Vagina (tissue), 2 donors: Measurements from ENCODE around the gene DNAAF8. TPM values are rescaled to one million over a fixed set of nuclear protein-coding genes. Genes with fewer than 3 reads are reported as not detected.

Experiments
- DNase-seq, 2 donors: peaks; one replicate each; pipeline ENCODE4 v3.0.0-alpha.2; 2017; ENCODE audit errors: extremely low spot score in 2 of 2
- H3K27ac ChIP-seq: fragments of 200-600 bp; sonication (generic); one replicate; pipeline ENCODE4 v1.5.1; 2019
- H3K27me3 ChIP-seq: fragments of 200-600 bp; sonication (generic); one replicate; pipeline ENCODE4 v1.5.1; 2019
- H3K36me3 ChIP-seq, 2 donors: fragments of 200-600 bp; sonication (generic); one replicate each; pipeline ENCODE4 v1.5.1; 2017 to 2019
- H3K4me1 ChIP-seq: fragments of 200-600 bp; sonication (generic); one replicate; pipeline ENCODE4 v1.5.1; 2019
- H3K4me3 ChIP-seq, 2 donors: fragments of 200-600 bp; sonication (generic); 1 replicate in 1 of 2; 2 replicates in 1 of 2; pipeline ENCODE4 v1.5.1; 2016 to 2019
- H3K9me3 ChIP-seq: fragments of 200-600 bp; sonication (generic); one replicate; pipeline ENCODE4 v1.5.1; 2019
- CTCF ChIP-seq, 3 experiments: fragments of 450-650 bp in 2 of 3; fragments of 200-600 bp in 1 of 3; sonication (generic) in 1 of 3; IDR thresholded peaks; one replicate each; pipeline ENCODE4 v1.5.1; 2017 to 2019; ENCODE audit warnings: antibody characterized with exemption in 3 of 3, mild to moderate bottlenecking in 2 of 3, moderate library complexity in 2 of 3
- POLR2A ChIP-seq, 2 donors: fragments of 450-650 bp; IDR thresholded peaks; one replicate each; pipeline ENCODE4 v1.6.1; 2017; ENCODE audit warnings: antibody characterized with exemption in 2 of 2, mild to moderate bottlenecking in 2 of 2, moderate library complexity in 2 of 2
- POLR2AphosphoS5 ChIP-seq, 2 donors: sonication (generic); formaldehyde crosslinking; IDR thresholded peaks; one replicate each; pipeline ENCODE4 v1.9.0; 2017; ENCODE audit warnings: antibody characterized with exemption in 2 of 2, mild to moderate bottlenecking in 2 of 2, low read depth in 1 of 2; ENCODE audit not compliant: insufficient read depth in 1 of 2
- intact Hi-C: fragments of 100-400 bp; cut with DNase I; formaldehyde crosslinking; loops from one replicate; pipeline ENCODE4 v1.15.1; 2023
- total RNA-seq: library from RNA; depleted of rRNA; stranded (reverse); fragments of >200 nt; gene quantifications from one replicate; pipeline ENCODE4 v1.2.3, GENCODE V29; 2016

Gene DNAAF8
- total RNA-seq, 1 donor from 2014 or later, result not detected

DNA sequence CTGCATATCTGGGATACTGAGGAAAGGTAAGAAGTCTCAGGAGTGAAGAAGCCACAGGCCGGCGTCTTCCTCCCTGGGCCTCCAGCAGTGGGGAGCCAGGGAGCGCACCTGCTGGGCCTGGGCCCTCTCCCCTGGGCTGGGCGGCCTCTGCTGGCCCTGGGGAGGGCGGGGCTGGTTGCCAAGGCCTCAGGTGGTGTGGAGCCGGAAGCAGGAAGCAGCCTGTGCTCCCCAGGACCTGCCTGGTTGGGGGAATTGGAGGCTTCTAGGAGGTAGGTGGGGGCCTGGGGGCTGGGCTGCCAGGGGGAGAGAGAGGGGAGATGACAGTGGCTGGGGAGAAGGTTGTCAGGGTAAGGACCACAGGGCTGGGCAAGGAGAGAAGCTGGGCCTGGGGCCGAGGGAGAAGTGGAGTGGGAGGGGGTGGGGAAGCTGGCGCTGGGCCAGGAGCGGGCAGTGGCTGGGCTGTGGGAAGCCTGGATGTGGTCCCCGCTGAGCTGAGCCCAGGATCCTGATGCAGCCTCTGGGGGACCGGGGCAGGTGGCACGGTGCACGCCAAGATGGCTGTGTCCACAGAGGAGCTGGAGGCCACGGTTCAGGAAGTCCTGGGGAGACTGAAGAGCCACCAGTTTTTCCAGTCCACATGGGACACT is 61.0 kb downstream of the DNAAF8 start, which contains the start of gene SMIM22:
SMIM22 (plus strand) TSS at position 189 of the 647 bp plus-strand sequence; CDS start at position 555, 366 bp downstream.
- Histone ChIP-seq H3K27me3 (no peaks in the 10 kb centered on the region), H3K4me3 (no peak within 1 kb of the TSS), H3K36me3 (peaks cover 0 to 9% of the 10 kb centered on the region in 2 donors), H3K27ac (no peak within 1 kb of the TSS), H3K9me3 (no peaks in the 10 kb centered on the region), H3K4me1 (peaks cover 5% of the 10 kb centered on the region)
- intact Hi-C loops, result no loop called here
- DNase-seq, result no peak
- TF ChIP-seq POLR2A (IDR thresholded peaks at IDR 0.05) (no peak), POLR2AphosphoS5 (IDR thresholded peaks at IDR 0.05; ENCODE audit: insufficient read depth in 1 of 2, low read depth in 1 of 2) (no peak), CTCF (IDR thresholded peaks at IDR 0.05) (no peak)

GRCh38 chr16:4795828-4796572 is 61.7 kb downstream of the DNAAF8 start:
- intact Hi-C loops, result no loop called here
- Histone ChIP-seq H3K27ac (no peak overlapping the region), H3K9me3 (no peaks in the 10 kb centered on the region), H3K4me3 (no peak overlapping the region), H3K27me3 (no peaks in the 10 kb centered on the region), H3K4me1 (peaks cover 12% of the 10 kb centered on the region), H3K36me3 (peaks cover 0 to 9% of the 10 kb centered on the region in 2 donors)
- no peak for DNase-seq
- TF ChIP-seq POLR2AphosphoS5 (IDR thresholded peaks at IDR 0.05; ENCODE audit: insufficient read depth in 1 of 2, low read depth in 1 of 2), result no peak
- no peak for TF ChIP-seq POLR2A (IDR thresholded peaks at IDR 0.05)
- TF ChIP-seq CTCF (IDR thresholded peaks at IDR 0.05), result no peak

- intact Hi-C loops, result no loop called here
Measured at GRCh38 chr16:4796982-4797804, 62.9 kb downstream of the DNAAF8 start.

GRCh38 chr16:4797805-4798252 is 63.5 kb downstream of the DNAAF8 start:
- H3K36me3 ChIP-seq, result peaks cover 0 to 9% of the 10 kb centered on the region in 2 donors
- no peaks in the 10 kb centered on the region for H3K9me3 ChIP-seq
- intact Hi-C loops, result no loop called here
- H3K4me3 ChIP-seq, result no peak overlapping the region
- no peak overlapping the region for H3K27ac ChIP-seq
- peaks cover 22% of the 10 kb centered on the region for H3K4me1 ChIP-seq
- no peak for DNase-seq
- no peaks in the 10 kb centered on the region for H3K27me3 ChIP-seq
- TF ChIP-seq POLR2AphosphoS5 (IDR thresholded peaks at IDR 0.05; ENCODE audit: insufficient read depth in 1 of 2, low read depth in 1 of 2) (no peak), POLR2A (IDR thresholded peaks at IDR 0.05) (no peak), CTCF (IDR thresholded peaks at IDR 0.05) (no peak)

More at GRCh38 chr16:4796982-4797804, 62.9 kb downstream of the DNAAF8 start:
- H3K4me1 ChIP-seq, result peaks cover 22% of the 10 kb centered on the region
- H3K27me3 ChIP-seq, result no peaks in the 10 kb centered on the region
- TF ChIP-seq CTCF (IDR thresholded peaks at IDR 0.05) (no peak), POLR2A (IDR thresholded peaks at IDR 0.05) (no peak), POLR2AphosphoS5 (IDR thresholded peaks at IDR 0.05; ENCODE audit: insufficient read depth in 1 of 2, low read depth in 1 of 2) (no peak)
- DNase-seq, result no peak
- peaks cover 0 to 9% of the 10 kb centered on the region in 2 donors for H3K36me3 ChIP-seq
- H3K9me3 ChIP-seq, result no peaks in the 10 kb centered on the region
- no peak overlapping the region for H3K27ac ChIP-seq
- H3K4me3 ChIP-seq, result no peak overlapping the region
